ENCODE measurements around the gene ZGPAT.

DNA sequence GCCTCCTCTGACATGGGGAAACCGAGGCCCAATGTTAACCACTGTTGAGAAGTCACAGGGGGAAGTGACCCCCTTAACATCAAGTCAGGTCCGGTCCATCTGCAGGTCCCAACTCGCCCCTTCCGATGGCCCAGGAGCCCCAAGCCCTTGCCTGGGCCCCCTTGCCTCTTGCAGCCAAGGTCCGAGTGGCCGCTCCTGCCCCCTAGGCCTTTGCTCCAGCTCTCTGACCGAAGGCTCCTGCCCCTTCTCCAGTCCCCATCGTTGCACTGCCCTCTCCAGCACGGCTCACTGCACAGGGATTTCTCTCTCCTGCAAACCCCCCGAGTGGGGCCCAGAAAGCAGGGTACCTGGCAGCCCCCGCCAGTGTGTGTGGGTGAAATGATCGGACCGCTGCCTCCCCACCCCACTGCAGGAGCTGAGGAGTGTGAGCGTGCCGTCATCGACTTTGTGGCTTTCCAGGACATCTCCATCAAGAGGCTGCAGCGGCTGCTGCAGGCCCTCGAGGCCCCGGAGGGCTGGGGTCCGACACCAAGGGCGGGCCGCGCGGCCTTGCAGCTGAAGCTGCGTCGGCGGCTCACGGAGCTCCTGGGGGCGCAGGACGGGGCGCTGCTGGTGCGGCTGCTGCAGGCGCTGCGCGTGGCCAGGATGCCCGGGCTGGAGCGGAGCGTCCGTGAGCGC lies 9.8 kb upstream of the ZGPAT start:
- TF ChIP-seq, protein P1, sequence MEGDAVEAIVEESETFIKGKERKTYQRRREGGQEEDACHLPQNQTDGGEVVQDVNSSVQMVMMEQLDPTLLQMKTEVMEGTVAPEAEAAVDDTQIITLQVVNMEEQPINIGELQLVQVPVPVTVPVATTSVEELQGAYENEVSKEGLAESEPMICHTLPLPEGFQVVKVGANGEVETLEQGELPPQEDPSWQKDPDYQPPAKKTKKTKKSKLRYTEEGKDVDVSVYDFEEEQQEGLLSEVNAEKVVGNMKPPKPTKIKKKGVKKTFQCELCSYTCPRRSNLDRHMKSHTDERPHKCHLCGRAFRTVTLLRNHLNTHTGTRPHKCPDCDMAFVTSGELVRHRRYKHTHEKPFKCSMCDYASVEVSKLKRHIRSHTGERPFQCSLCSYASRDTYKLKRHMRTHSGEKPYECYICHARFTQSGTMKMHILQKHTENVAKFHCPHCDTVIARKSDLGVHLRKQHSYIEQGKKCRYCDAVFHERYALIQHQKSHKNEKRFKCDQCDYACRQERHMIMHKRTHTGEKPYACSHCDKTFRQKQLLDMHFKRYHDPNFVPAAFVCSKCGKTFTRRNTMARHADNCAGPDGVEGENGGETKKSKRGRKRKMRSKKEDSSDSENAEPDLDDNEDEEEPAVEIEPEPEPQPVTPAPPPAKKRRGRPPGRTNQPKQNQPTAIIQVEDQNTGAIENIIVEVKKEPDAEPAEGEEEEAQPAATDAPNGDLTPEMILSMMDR (IDR thresholded peaks at IDR 0.05) = no peak
- no peak for TF ChIP-seq POLR2A (IDR thresholded peaks at IDR 0.05)

Data from right lobe of liver (tissue), 4 donors.